Cardiac muscle cell (in vitro differentiated cells and primary cell): ENCODE data around the gene ARHGEF28. TPM values are rescaled to one million over a fixed set of nuclear protein-coding genes. Genes with fewer than 3 reads are reported as not detected.
A peak's percentile ranks its signal among the peaks of the same experiment; 100 is the strongest.

Experiments
- DNase-seq, 2 donors: peaks; one replicate each; pipeline versions ENCODE4 v3.0.0 to v3.0.0-alpha.2; 2010 to 2017; ENCODE audit warnings: low read depth in 1 of 2, low spot score in 1 of 2
- H3K27ac ChIP-seq: fragments of 200-600 bp; sonication (generic); 2 replicates; pipeline ENCODE4 v1.5.1; 2016
- H3K27me3 ChIP-seq: fragments of 200-600 bp; sonication (generic); 2 replicates; pipeline ENCODE4 v1.6.0; 2016; ENCODE audit warnings: control low read depth
- H3K36me3 ChIP-seq: fragments of 200-600 bp; sonication (generic); 2 replicates; pipeline ENCODE4 v1.5.1; 2016; ENCODE audit warnings: control low read depth
- H3K4me1 ChIP-seq: fragments of 200-600 bp; sonication (generic); 2 replicates; pipeline ENCODE4 v1.8.1; 2017; ENCODE audit warnings: low read depth, mild to moderate bottlenecking, mixed run types
- H3K4me3 ChIP-seq: fragments of 200-600 bp; sonication (generic); 2 replicates; pipeline ENCODE4 v1.5.1; 2016; ENCODE audit warnings: mild to moderate bottlenecking
- H3K9me3 ChIP-seq: fragments of 200-600 bp; sonication (generic); 2 replicates; pipeline ENCODE4 v1.5.1; 2017; ENCODE audit warnings: low read depth, mild to moderate bottlenecking, control low read depth
- CTCF ChIP-seq: IDR thresholded peaks from 2 replicates; pipeline ENCODE4 v1.5.1; 2012; ENCODE audit warnings: low read depth, mild to moderate bottlenecking, low read length
- polyA plus RNA-seq: library from polyadenylated mRNA; unstranded; fragments of >200 nt; fragmentation: Nextera tagmentation; extraction: Ambion mirVana; gene quantifications from 2 replicates; pipeline ENCODE4 v1.2.1, GENCODE V29; 2016
- total RNA-seq: library from RNA; depleted of rRNA; stranded (reverse); fragments of >200 nt; gene quantifications from 2 replicates; pipeline ENCODE4 v1.2.3, GENCODE V29; 2016

ARHGEF28 gene
- total and polyA plus RNA-seq, 2 experiments from 2014 or later, result 0.30 TPM; not detected in 1

- DNase-seq, result peak in 1 of 2 donors; percentile 42
- Histone ChIP-seq H3K4me1 (no peaks in the 10 kb centered on the region), H3K27me3 (no peaks in the 10 kb centered on the region), H3K27ac (no peak overlapping the region), H3K9me3 (no peaks in the 10 kb centered on the region), H3K4me3 (no peak overlapping the region), H3K36me3 (no peaks in the 10 kb centered on the region)
- TF ChIP-seq CTCF, result no peak
Measured at GRCh38 chr5:73692166-73692640, 66.2 kb downstream of the ARHGEF28 start.

GRCh38 chr5:73692981-73693380, 67.0 kb downstream of the ARHGEF28 start:
- DNase-seq, result no peak
- Histone ChIP-seq H3K36me3 (no peaks in the 10 kb centered on the region), H3K4me3 (no peak overlapping the region), H3K27me3 (peaks cover 1% of the 10 kb centered on the region), H3K9me3 (no peaks in the 10 kb centered on the region), H3K27ac (no peak overlapping the region), H3K4me1 (no peaks in the 10 kb centered on the region)
- TF ChIP-seq CTCF, result no peak

- Histone ChIP-seq H3K36me3 (no peaks in the 10 kb centered on the region), H3K4me1 (no peaks in the 10 kb centered on the region), H3K27me3 (peaks cover 7% of the 10 kb centered on the region), H3K4me3 (no peak overlapping the region), H3K27ac (no peak overlapping the region), H3K9me3 (no peaks in the 10 kb centered on the region)
- peak; percentile 17 to 66 for DNase-seq
- TF ChIP-seq CTCF, result peak; percentile 63
Measured at GRCh38 chr5:73693573-73694061, 67.6 kb downstream of the ARHGEF28 start.

GRCh38 chr5:73694089-73694488, 68.1 kb downstream of the ARHGEF28 start:
- Histone ChIP-seq H3K27me3 (peaks cover 12% of the 10 kb centered on the region), H3K4me3 (no peak overlapping the region), H3K36me3 (no peaks in the 10 kb centered on the region), H3K9me3 (no peaks in the 10 kb centered on the region), H3K4me1 (no peaks in the 10 kb centered on the region), H3K27ac (no peak overlapping the region)
- peak in 1 of 2 donors; percentile 8 for DNase-seq
- no peak for TF ChIP-seq CTCF

GRCh38 chr5:73698011-73698410, 72.0 kb downstream of the ARHGEF28 start:
- Histone ChIP-seq H3K27ac (no peak overlapping the region), H3K27me3 (peaks cover 37% of the 10 kb centered on the region), H3K4me1 (no peaks in the 10 kb centered on the region), H3K9me3 (no peaks in the 10 kb centered on the region), H3K36me3 (no peaks in the 10 kb centered on the region), H3K4me3 (no peak overlapping the region)
- DNase-seq, result no peak
- no peak for TF ChIP-seq CTCF
